DND-41 (cell line): ENCODE data around the gene RAB44.

Experiments used
- ATAC-seq: fragments of 200-7000 bp; cut with Tn5 transposase; 3 replicates; pipeline ENCODE4 v1.9.1; 2021; ENCODE audit warnings: low read depth; ENCODE audit not compliant: insufficient read depth
- DNase-seq: peaks from one replicate; pipeline ENCODE4 v3.0.0-alpha.2; 2020
- H2AFZ ChIP-seq: 2 replicates; pipeline ENCODE4 v1.6.0; 2012; ENCODE audit warnings: low read depth, low read length
- H3K27ac ChIP-seq: 2 replicates; pipeline ENCODE4 v1.5.1; 2012; ENCODE audit warnings: low read length, inconsistent platforms
- H3K27me3 ChIP-seq: fragments of 200-600 bp; sonication (generic); 2 replicates; pipeline ENCODE4 v1.6.0; 2012; ENCODE audit warnings: low read length, mild to moderate bottlenecking, inconsistent platforms; ENCODE audit not compliant: insufficient read depth, poor library complexity
- H3K36me3 ChIP-seq: 2 replicates; pipeline ENCODE4 v1.5.1; 2012; ENCODE audit warnings: low read length, inconsistent platforms; ENCODE audit not compliant: insufficient read depth
- H3K4me1 ChIP-seq: 2 replicates; pipeline ENCODE4 v1.5.1; 2012; ENCODE audit warnings: mild to moderate bottlenecking, low read length; ENCODE audit not compliant: insufficient read depth
- H3K4me2 ChIP-seq: 2 replicates; pipeline ENCODE4 v1.6.0; 2012; ENCODE audit warnings: mild to moderate bottlenecking, moderate library complexity, low read length, inconsistent platforms; ENCODE audit not compliant: insufficient read depth
- H3K4me3 ChIP-seq, 2 experiments: fragments of 200-600 bp in 1 of 2; shearing (Covaris generic) in 1 of 2; 2 replicates each; pipeline ENCODE4 v1.5.1; 2012 to 2016; ENCODE audit warnings: inconsistent platforms in 2 of 2, low read length in 2 of 2, mild to moderate bottlenecking in 2 of 2, low read depth in 1 of 2, moderate library complexity in 1 of 2
- H3K79me2 ChIP-seq: 2 replicates; pipeline ENCODE4 v1.6.0; 2012; ENCODE audit warnings: low read length, inconsistent platforms; ENCODE audit not compliant: insufficient read depth
- H3K9ac ChIP-seq: 2 replicates; pipeline ENCODE4 v1.6.0; 2012; ENCODE audit warnings: low read depth, mild to moderate bottlenecking, inconsistent platforms, low read length, moderate library complexity
- H3K9me3 ChIP-seq: 2 replicates; pipeline ENCODE4 v1.5.1; 2012; ENCODE audit warnings: low read length, moderate library complexity, mild to moderate bottlenecking, inconsistent platforms; ENCODE audit not compliant: insufficient read depth, severe bottlenecking
- H4K20me1 ChIP-seq: 2 replicates; pipeline ENCODE4 v1.6.0; 2012; ENCODE audit warnings: low read length; ENCODE audit not compliant: insufficient read depth
- CTCF ChIP-seq: IDR thresholded peaks from 2 replicates; pipeline ENCODE4 v1.5.1; 2012; ENCODE audit warnings: borderline replicate concordance, low read length, moderate library complexity, mild to moderate bottlenecking; ENCODE audit not compliant: poor library complexity, severe bottlenecking; ENCODE audit errors: extremely low read depth
- EZH2 ChIP-seq: IDR thresholded peaks from 3 replicates; pipeline ENCODE4 v1.6.1; 2012; ENCODE audit warnings: borderline replicate concordance, low read depth, mild to moderate bottlenecking, moderate library complexity, low read length, inconsistent platforms; ENCODE audit not compliant: severe bottlenecking

Gene RAB44

GRCh38 chr6:36656441-36656840, 41.2 kb upstream of the RAB44 start:
- H3K79me2 ChIP-seq = no peaks in the 10 kb centered on the region
- ATAC-seq = no peak

DNA sequence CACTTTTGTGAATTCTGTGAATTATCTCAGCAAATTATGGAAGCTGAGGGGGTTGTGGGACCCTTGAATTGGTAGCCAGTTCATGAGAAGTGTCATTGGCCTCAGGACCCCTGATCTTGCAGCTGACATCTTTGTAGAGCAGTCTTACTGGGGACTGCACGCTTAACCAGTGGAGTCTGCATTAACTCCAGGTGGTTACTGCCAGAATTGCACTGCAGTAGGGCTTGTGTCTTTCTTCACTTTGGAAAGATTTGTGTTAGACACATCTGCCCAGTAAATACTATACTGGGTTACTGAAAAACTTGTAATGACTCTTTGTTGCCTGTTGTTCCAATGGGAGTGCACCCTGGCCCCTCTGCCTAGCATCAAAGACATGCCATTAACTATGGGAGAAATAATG, 40.4 kb upstream of the RAB44 start:
- no peaks in the 10 kb centered on the region for H3K79me2 ChIP-seq
- H3K36me3 ChIP-seq = no peaks in the 10 kb centered on the region
- DNase-seq = no peak
- H3K9ac ChIP-seq = no peak overlapping the region
- H3K27ac ChIP-seq = no peak overlapping the region
- no peak overlapping the region for H2AFZ ChIP-seq
- H3K4me2 ChIP-seq = no peak overlapping the region
- H3K9me3 ChIP-seq = no peaks in the 10 kb centered on the region
- peaks cover 8% of the 10 kb centered on the region; the same call in 1 of the 2 replicates for H3K4me1 ChIP-seq
- no peak for ATAC-seq
- TF ChIP-seq CTCF (no peak), EZH2 (no peak)
- H3K27me3 ChIP-seq = peaks cover 4% of the 10 kb centered on the region
- H3K4me3 ChIP-seq = no peak overlapping the region
- no peaks in the 10 kb centered on the region for H4K20me1 ChIP-seq

More at GRCh38 chr6:36656441-36656840, 41.2 kb upstream of the RAB44 start:
- peaks cover 8% of the 10 kb centered on the region; the same call in 1 of the 2 replicates for H3K4me1 ChIP-seq
- H2AFZ ChIP-seq = no peak overlapping the region
- peaks cover 4% of the 10 kb centered on the region for H3K27me3 ChIP-seq
- no peak overlapping the region for H3K4me3 ChIP-seq
- no peak for TF ChIP-seq CTCF
- TF ChIP-seq EZH2 = no peak
- H4K20me1 ChIP-seq = no peaks in the 10 kb centered on the region
- DNase-seq = no peak
- no peaks in the 10 kb centered on the region for H3K9me3 ChIP-seq
- H3K4me2 ChIP-seq = no peak overlapping the region
- no peaks in the 10 kb centered on the region for H3K36me3 ChIP-seq
- H3K27ac ChIP-seq = no peak overlapping the region
- H3K9ac ChIP-seq = no peak overlapping the region

- no peak overlapping the region for H3K27ac ChIP-seq
- no peak overlapping the region for H3K9ac ChIP-seq
- no peaks in the 10 kb centered on the region for H3K79me2 ChIP-seq
- H3K9me3 ChIP-seq = no peaks in the 10 kb centered on the region
- TF ChIP-seq CTCF = no peak
- no peak for TF ChIP-seq EZH2
- H3K36me3 ChIP-seq = no peaks in the 10 kb centered on the region
- peaks cover 4% of the 10 kb centered on the region for H3K27me3 ChIP-seq
- ATAC-seq = no peak
- H3K4me2 ChIP-seq = no peak overlapping the region
- no peaks in the 10 kb centered on the region for H4K20me1 ChIP-seq
- no peak for DNase-seq
- H3K4me1 ChIP-seq = peaks cover 8% of the 10 kb centered on the region; the same call in 1 of the 2 replicates
- H2AFZ ChIP-seq = no peak overlapping the region
- no peak overlapping the region for H3K4me3 ChIP-seq
Observed at GRCh38 chr6:36657942-36658544, 39.6 kb upstream of the RAB44 start.
